ENCODE results near the gene ANKLE1.

DNA sequence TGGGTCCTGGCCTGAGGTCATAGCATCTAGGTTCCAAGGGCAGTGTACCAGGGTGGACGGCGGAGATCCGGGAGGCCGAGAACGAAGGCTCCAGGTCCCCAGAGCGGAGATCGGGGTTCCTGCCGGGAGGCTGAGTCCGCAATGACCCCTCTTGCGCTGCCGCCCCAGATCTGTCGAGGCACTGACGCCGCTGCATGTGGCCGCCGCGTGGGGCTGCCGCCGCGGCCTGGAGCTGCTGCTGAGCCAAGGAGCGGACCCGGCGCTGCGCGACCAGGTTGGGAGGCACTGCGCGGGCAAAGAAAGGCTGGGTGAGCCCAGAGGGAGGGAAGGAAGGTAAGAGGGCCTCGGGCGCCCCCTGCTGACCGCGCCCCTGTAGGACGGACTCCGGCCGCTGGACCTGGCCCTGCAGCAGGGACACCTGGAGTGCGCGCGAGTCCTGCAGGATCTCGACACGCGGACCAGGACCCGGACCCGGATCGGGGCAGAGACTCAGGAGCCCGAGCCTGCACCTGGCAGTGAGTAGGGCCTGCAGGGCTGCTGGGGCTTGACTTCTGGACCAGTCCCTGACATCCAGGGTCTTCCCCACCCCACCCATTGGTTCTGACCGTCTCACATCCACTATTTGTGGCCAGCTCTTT is 906 bp downstream of the ANKLE1 start:
- TF ChIP-seq, protein P1, sequence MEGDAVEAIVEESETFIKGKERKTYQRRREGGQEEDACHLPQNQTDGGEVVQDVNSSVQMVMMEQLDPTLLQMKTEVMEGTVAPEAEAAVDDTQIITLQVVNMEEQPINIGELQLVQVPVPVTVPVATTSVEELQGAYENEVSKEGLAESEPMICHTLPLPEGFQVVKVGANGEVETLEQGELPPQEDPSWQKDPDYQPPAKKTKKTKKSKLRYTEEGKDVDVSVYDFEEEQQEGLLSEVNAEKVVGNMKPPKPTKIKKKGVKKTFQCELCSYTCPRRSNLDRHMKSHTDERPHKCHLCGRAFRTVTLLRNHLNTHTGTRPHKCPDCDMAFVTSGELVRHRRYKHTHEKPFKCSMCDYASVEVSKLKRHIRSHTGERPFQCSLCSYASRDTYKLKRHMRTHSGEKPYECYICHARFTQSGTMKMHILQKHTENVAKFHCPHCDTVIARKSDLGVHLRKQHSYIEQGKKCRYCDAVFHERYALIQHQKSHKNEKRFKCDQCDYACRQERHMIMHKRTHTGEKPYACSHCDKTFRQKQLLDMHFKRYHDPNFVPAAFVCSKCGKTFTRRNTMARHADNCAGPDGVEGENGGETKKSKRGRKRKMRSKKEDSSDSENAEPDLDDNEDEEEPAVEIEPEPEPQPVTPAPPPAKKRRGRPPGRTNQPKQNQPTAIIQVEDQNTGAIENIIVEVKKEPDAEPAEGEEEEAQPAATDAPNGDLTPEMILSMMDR (conservative IDR thresholded peaks at IDR 0.05; ENCODE audit: low read length), result peak; percentile 77
- no peak for TF ChIP-seq EZH2phosphoT487 (IDR thresholded peaks at IDR 0.05; ENCODE audit: borderline replicate concordance)
